ENCODE data around the gene CD200. TPM values are rescaled to one million over a fixed set of nuclear protein-coding genes. Genes with fewer than 3 reads are reported as not detected.

Gene CD200
- total and polyA plus RNA-seq, 9 of the 15 experiments (the other 6 are each of a cell fraction or from before 2014, with no cell fraction given), result 0.13 TPM; not detected in 8

GRCh38 chr3:112409041-112409440 lies 76.1 kb downstream of the CD200 start (continued):
- TF ChIP-seq TRIM25 (IDR thresholded peaks at IDR 0.05; ENCODE audit: borderline replicate concordance) (no peak), ZNF584 (CRISPR knock-in tag; IDR thresholded peaks at IDR 0.05; ENCODE audit: low read depth) (no peak), FOXA1 (IDR thresholded peaks at IDR 0.05; ENCODE audit: borderline replicate concordance) (no peak)

GRCh38 chr3:112411425-112411824 lies 78.5 kb downstream of the CD200 start:
- 0% methylated on average over 3 of the region's 3 CpGs for WGBS (ENCODE audit: insufficient coverage, low coverage, missing lambda C conversion rate)
- no peak overlapping the region for H3K4me2 ChIP-seq (ENCODE audit: insufficient read depth, low read length)
- CTCF ChIA-PET (ENCODE audit: low intra/inter-chr PET ratio), result no interaction called here

More at GRCh38 chr3:112411425-112411824, 78.5 kb downstream of the CD200 start:
- no peaks in the 10 kb centered on the region for H4K20me1 ChIP-seq (replicated peaks; ENCODE audit: control insufficient read depth, insufficient read depth, low read length)
- TF ChIP-seq ZBTB2 (IDR thresholded peaks at IDR 0.05), result no peak
- TF ChIP-seq TCF15 (CRISPR knock-in tag; IDR thresholded peaks at IDR 0.05), result no peak
- no peak for TF ChIP-seq KLF1 (tag; IDR thresholded peaks at IDR 0.05)
- TF ChIP-seq POLR2AphosphoS5 (IDR thresholded peaks at IDR 0.05; ENCODE audit: control insufficient read depth, insufficient read depth, low read depth, low read length), result no peak
- TF ChIP-seq KDM5B (IDR thresholded peaks at IDR 0.05; ENCODE audit: insufficient replicate concordance, low read depth, low read length), result no peak
- no peak for TF ChIP-seq ZNF583 (CRISPR knock-in tag; IDR thresholded peaks at IDR 0.05)
- no peak for TF ChIP-seq DMBX1 (CRISPR knock-in tag; IDR thresholded peaks at IDR 0.05; ENCODE audit: borderline replicate concordance)
- no peak for TF ChIP-seq KAT2B (IDR thresholded peaks at IDR 0.05; ENCODE audit: low read depth, low read length)
- no peak for TF ChIP-seq ZKSCAN3 (CRISPR knock-in tag; IDR thresholded peaks at IDR 0.05)
- TF ChIP-seq NFIC (IDR thresholded peaks at IDR 0.05), result no peak
- no peak for TF ChIP-seq DACH1 (IDR thresholded peaks at IDR 0.05; ENCODE audit: partially characterized antibody)
- TF ChIP-seq SNIP1 (IDR thresholded peaks at IDR 0.05; ENCODE audit: low read depth), result no peak
- no peak for TF ChIP-seq ZNF133 (CRISPR knock-in tag; IDR thresholded peaks at IDR 0.05)
- no peak overlapping the region for H3K27ac ChIP-seq (ENCODE audit: extremely low read depth, low read depth, low read length)
- ATAC-seq, result no peak
- H3K9me3 ChIP-seq (replicated peaks; ENCODE audit: control insufficient read depth, insufficient read depth, low read depth, low read length), result no peaks in the 10 kb centered on the region
- H3K9me1 ChIP-seq (ENCODE audit: control insufficient read depth, insufficient read depth, low read length), result no peaks in the 10 kb centered on the region
- H3K79me2 ChIP-seq (ENCODE audit: control insufficient read depth, insufficient read depth, low read length), result no peaks in the 10 kb centered on the region
- in situ Hi-C loops (cut with MboI), result no loop called here
- no peak overlapping the region for H3K4me3 ChIP-seq
- H3K27me3 ChIP-seq (ENCODE audit: control insufficient read depth in 2 of 2, insufficient read depth in 2 of 2, low read length in 2 of 2), result no peaks in the 10 kb centered on the region
- H3K36me3 ChIP-seq (ENCODE audit: control insufficient read depth, insufficient read depth, low read length), result no peaks in the 10 kb centered on the region
- no peak overlapping the region for H2AFZ ChIP-seq (ENCODE audit: low read depth, low read length)
- no peak overlapping the region for H3K9ac ChIP-seq (ENCODE audit: insufficient read depth in 1 of 2, low read depth in 2 of 2, low read length in 2 of 2)
- no peaks in the 10 kb centered on the region for H3K4me1 ChIP-seq (replicated peaks in 1 of 2; ENCODE audit: control insufficient read depth in 2 of 2, insufficient read depth in 2 of 2, low read length in 2 of 2)
- DNase-seq (ENCODE audit: extremely low read depth in 1 of 4, low spot score in 3 of 4), result no peak
- no peak for FAIRE-seq
- POLR2A ChIA-PET, result no interaction called here
- BruUV-seq (replicated peaks), result no TSS peak
- intact Hi-C loops (cut with micrococcal nuclease), result no loop called here

Data from K562 (cell line).